Vagina (tissue), 2 donors: Measurements from ENCODE around the gene ARL8B. TPM values are rescaled to one million over a fixed set of nuclear protein-coding genes. Genes with fewer than 3 reads are reported as not detected.

Experiments
- DNase-seq, 2 donors: peaks; one replicate each; pipeline ENCODE4 v3.0.0-alpha.2; 2017; ENCODE audit errors: extremely low spot score in 2 of 2
- H3K27ac ChIP-seq: fragments of 200-600 bp; sonication (generic); one replicate; pipeline ENCODE4 v1.5.1; 2019
- H3K27me3 ChIP-seq: fragments of 200-600 bp; sonication (generic); one replicate; pipeline ENCODE4 v1.5.1; 2019
- H3K36me3 ChIP-seq, 2 donors: fragments of 200-600 bp; sonication (generic); one replicate each; pipeline ENCODE4 v1.5.1; 2017 to 2019
- H3K4me1 ChIP-seq: fragments of 200-600 bp; sonication (generic); one replicate; pipeline ENCODE4 v1.5.1; 2019
- H3K4me3 ChIP-seq, 2 donors: fragments of 200-600 bp; sonication (generic); 1 replicate in 1 of 2; 2 replicates in 1 of 2; pipeline ENCODE4 v1.5.1; 2016 to 2019
- H3K9me3 ChIP-seq: fragments of 200-600 bp; sonication (generic); one replicate; pipeline ENCODE4 v1.5.1; 2019
- POLR2A ChIP-seq, 2 donors: fragments of 450-650 bp; IDR thresholded peaks; one replicate each; pipeline ENCODE4 v1.6.1; 2017; ENCODE audit warnings: antibody characterized with exemption in 2 of 2, mild to moderate bottlenecking in 2 of 2, moderate library complexity in 2 of 2
- POLR2AphosphoS5 ChIP-seq, 2 donors: sonication (generic); formaldehyde crosslinking; IDR thresholded peaks; one replicate each; pipeline ENCODE4 v1.9.0; 2017; ENCODE audit warnings: antibody characterized with exemption in 2 of 2, mild to moderate bottlenecking in 2 of 2, low read depth in 1 of 2; ENCODE audit not compliant: insufficient read depth in 1 of 2
- intact Hi-C: fragments of 100-400 bp; cut with DNase I; formaldehyde crosslinking; loops from one replicate; pipeline ENCODE4 v1.15.1; 2023
- total RNA-seq: library from RNA; depleted of rRNA; stranded (reverse); fragments of >200 nt; gene quantifications from one replicate; pipeline ENCODE4 v1.2.3, GENCODE V29; 2016
- TF ChIP-seq, protein P1 (sequence below), 3 experiments: fragments of 450-650 bp in 2 of 3; fragments of 200-600 bp in 1 of 3; sonication (generic) in 1 of 3; IDR thresholded peaks; one replicate each; pipeline ENCODE4 v1.5.1; 2017 to 2019; ENCODE audit warnings: antibody characterized with exemption in 3 of 3, mild to moderate bottlenecking in 2 of 3, moderate library complexity in 2 of 3

The ARL8B gene
- total RNA-seq, 1 donor from 2014 or later: 44.4 TPM

DNA sequence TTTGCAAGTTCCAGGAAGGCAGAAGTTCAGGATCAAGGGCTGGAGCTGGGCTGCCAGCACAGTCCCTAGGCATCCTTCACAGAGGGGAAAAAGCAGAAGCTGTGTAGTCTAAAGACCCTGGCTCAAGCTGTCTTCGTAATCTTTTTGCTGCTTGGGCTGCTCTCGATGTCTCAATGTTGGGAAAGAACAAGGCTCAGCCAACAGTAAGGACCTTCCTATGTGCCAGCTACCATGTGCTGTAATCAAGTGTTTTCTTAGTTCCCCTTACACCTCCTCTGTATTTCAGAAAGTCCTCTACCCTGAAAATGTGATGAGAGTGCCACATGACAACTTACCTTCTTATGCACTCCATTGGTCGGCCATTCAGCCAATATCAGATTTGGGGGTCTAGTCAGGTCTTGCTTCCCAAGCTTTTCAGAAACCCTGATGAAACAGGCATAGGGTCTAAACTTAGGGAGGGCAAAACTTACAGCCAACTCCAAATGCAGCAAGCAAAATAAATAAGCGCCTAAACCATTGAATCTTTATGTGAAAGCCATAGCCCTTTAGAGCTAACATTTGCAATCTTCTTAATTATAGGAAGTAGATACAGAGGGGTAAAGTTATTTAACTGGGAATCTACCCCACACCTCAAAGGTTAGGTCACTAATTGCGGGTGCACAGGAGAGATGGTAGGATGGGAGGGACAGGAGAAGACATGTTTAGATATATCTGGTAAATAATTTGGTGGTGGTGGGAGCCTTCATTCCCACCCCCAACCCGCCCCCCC is 64.2 kb downstream of the ARL8B start:
- Histone ChIP-seq H3K4me1 (peaks cover 37% of the 10 kb centered on the region), H3K4me3 (peak overlapping the region; percentile 77 to 98)
- intact Hi-C loops: loop anchor here (10.0 kb wide), 1 partner anchor 61 kb away; the partner anchor contains the start of gene ARL8B

DNA sequence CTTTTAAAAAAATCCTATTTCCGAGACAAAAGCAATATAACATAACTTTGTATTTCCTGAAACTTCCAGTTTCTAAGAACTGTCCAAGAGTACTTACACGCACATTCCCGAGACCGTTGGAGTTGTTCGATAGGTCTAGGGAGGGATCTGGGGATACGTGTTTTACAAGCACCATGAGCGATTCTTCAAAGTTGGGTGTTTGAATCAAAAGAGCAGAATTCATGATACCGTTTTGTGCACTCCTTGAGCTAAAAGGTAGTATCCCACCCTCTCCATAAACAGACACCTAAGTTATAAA is 64.7 kb downstream of the ARL8B start:
- H3K27ac ChIP-seq: peak overlapping the region; percentile 67
- no peaks in the 10 kb centered on the region for H3K27me3 ChIP-seq
- no peak for DNase-seq
- H3K9me3 ChIP-seq: no peaks in the 10 kb centered on the region
- H3K4me3 ChIP-seq: peak overlapping the region; percentile 77 to 98
- H3K4me1 ChIP-seq: peaks cover 43% of the 10 kb centered on the region
- no peak for TF ChIP-seq POLR2A (IDR thresholded peaks at IDR 0.05)
- no peak for TF ChIP-seq POLR2AphosphoS5 (IDR thresholded peaks at IDR 0.05; ENCODE audit: insufficient read depth in 1 of 2, low read depth in 1 of 2)
- TF ChIP-seq, protein P1, sequence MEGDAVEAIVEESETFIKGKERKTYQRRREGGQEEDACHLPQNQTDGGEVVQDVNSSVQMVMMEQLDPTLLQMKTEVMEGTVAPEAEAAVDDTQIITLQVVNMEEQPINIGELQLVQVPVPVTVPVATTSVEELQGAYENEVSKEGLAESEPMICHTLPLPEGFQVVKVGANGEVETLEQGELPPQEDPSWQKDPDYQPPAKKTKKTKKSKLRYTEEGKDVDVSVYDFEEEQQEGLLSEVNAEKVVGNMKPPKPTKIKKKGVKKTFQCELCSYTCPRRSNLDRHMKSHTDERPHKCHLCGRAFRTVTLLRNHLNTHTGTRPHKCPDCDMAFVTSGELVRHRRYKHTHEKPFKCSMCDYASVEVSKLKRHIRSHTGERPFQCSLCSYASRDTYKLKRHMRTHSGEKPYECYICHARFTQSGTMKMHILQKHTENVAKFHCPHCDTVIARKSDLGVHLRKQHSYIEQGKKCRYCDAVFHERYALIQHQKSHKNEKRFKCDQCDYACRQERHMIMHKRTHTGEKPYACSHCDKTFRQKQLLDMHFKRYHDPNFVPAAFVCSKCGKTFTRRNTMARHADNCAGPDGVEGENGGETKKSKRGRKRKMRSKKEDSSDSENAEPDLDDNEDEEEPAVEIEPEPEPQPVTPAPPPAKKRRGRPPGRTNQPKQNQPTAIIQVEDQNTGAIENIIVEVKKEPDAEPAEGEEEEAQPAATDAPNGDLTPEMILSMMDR (IDR thresholded peaks at IDR 0.05): no peak
- H3K36me3 ChIP-seq: peaks cover 0 to 7% of the 10 kb centered on the region in 2 donors
- intact Hi-C loops: loop anchor here (10.0 kb wide), 1 partner anchor 62 kb away; the partner anchor contains the start of gene ARL8B

More for the DNA sequence above, 64.2 kb downstream of the ARL8B start:
- Histone ChIP-seq H3K36me3 (peaks cover 0 to 12% of the 10 kb centered on the region in 2 donors), H3K9me3 (no peaks in the 10 kb centered on the region), H3K27me3 (no peaks in the 10 kb centered on the region), H3K27ac (no peak overlapping the region)
- DNase-seq: no peak
- no peak for TF ChIP-seq POLR2A (IDR thresholded peaks at IDR 0.05)
- TF ChIP-seq, protein P1 (IDR thresholded peaks at IDR 0.05): no peak
- no peak for TF ChIP-seq POLR2AphosphoS5 (IDR thresholded peaks at IDR 0.05; ENCODE audit: insufficient read depth in 1 of 2, low read depth in 1 of 2)

DNA sequence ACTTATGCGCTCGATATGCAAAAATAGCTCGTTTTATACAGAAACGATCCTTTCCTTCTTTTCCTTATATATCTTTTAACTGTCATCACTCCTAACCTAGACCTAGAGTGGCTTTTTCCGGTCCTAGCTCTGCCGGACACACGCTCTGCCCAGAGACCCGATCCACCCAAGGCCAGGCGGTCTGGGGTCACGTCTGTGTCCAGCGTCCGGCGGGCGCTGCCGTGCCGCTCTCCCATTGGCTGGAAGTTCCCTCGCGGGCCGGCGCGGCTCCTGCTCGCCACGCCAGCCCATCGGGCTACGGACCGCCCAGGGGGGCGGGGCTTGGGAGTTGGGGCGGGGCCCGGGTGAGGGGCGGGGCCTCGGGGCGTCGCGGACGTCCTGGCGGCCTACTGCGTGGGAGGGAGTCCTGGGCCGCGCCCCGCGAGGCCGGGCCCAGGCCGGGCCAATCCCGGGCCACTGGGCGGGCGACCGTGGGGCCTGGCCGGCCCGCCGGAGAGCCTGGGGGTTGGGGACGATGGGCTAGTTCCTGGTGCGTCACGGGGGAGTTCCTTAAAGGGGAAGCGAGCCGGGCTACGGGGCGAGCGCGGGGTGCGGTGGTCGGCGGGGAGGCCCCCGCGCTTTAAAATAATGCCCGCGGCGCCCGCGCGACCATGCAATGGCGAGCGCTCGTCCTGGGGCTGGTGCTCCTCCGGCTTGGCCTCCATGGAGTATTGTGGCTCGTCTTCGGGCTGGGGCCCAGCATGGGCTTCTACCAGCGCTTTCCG is 65.2 kb downstream of the ARL8B start, which contains the start of gene EDEM1:
EDEM1 (plus strand) TSS at position 552 of the 764 bp plus-strand sequence; CDS start at position 651, 99 bp downstream.
- TF ChIP-seq, protein P1 (IDR thresholded peaks at IDR 0.05): peak in 1 of 3 experiments; percentile 14
- TF ChIP-seq POLR2AphosphoS5 (IDR thresholded peaks at IDR 0.05; ENCODE audit: insufficient read depth in 1 of 2, low read depth in 1 of 2) (peak; percentile 34 to 90), POLR2A (IDR thresholded peaks at IDR 0.05) (peak in 1 of 2 donors; percentile 85)
- intact Hi-C loops: loop anchor here (10.0 kb wide), 1 partner anchor 63 kb away; the partner anchor contains the start of gene ARL8B
- peak within 1 kb of the TSS; percentile 77 to 98 for H3K4me3 ChIP-seq
- no peaks in the 10 kb centered on the region for H3K27me3 ChIP-seq
- H3K27ac ChIP-seq: peak within 1 kb of the TSS; percentile 96
- H3K36me3 ChIP-seq: peaks cover 0 to 1% of the 10 kb centered on the region in 2 donors
- H3K9me3 ChIP-seq: no peaks in the 10 kb centered on the region
- peaks cover 46% of the 10 kb centered on the region for H3K4me1 ChIP-seq
- DNase-seq: peak in 1 of 2 donors; percentile 95

DNA sequence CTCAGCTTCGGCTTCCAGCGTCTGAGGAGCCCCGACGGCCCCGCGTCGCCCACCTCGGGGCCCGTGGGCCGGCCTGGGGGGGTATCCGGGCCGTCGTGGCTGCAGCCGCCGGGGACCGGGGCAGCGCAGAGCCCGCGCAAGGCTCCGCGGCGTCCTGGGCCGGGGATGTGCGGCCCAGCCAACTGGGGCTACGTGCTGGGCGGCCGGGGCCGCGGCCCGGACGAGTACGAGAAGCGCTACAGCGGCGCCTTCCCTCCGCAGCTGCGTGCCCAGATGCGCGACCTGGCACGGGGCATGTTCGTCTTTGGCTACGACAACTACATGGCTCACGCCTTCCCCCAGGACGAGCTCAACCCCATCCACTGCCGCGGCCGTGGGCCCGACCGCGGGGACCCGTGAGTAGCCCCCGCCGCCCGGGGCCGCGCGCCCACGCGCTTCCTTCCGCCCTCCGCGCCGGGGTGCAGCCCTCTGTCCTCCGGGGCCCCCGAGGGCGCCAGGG is 65.9 kb downstream of the ARL8B start:
- intact Hi-C loops: loop anchor here (10.0 kb wide), 1 partner anchor 63 kb away; the partner anchor contains the start of gene ARL8B
- Histone ChIP-seq H3K36me3 (no peaks in the 10 kb centered on the region), H3K4me3 (peak overlapping the region; percentile 77 to 98), H3K4me1 (peaks cover 53% of the 10 kb centered on the region), H3K27ac (peak overlapping the region; percentile 96), H3K9me3 (no peaks in the 10 kb centered on the region), H3K27me3 (no peaks in the 10 kb centered on the region)
- DNase-seq: no peak
- TF ChIP-seq POLR2AphosphoS5 (IDR thresholded peaks at IDR 0.05; ENCODE audit: insufficient read depth in 1 of 2, low read depth in 1 of 2) (no peak), POLR2A (IDR thresholded peaks at IDR 0.05) (no peak)
- TF ChIP-seq, protein P1 (IDR thresholded peaks at IDR 0.05): no peak
